GM19463 (cell line): ENCODE data around the gene ISG15.
"Not testable (repeated sequence)": the region's sequence is repeated elsewhere in the genome, so short reads cannot be mapped to it uniquely, and the experiment has no call there.

Source experiments
- ATAC-seq: cut with Tn5 transposase; IDR thresholded peaks from one replicate; pipeline ENCODE4 v1.9.1; 2021; ENCODE audit warnings: mild to moderate bottlenecking, moderate library complexity; ENCODE audit not compliant: unreplicated experiment

Gene ISG15

DNA sequence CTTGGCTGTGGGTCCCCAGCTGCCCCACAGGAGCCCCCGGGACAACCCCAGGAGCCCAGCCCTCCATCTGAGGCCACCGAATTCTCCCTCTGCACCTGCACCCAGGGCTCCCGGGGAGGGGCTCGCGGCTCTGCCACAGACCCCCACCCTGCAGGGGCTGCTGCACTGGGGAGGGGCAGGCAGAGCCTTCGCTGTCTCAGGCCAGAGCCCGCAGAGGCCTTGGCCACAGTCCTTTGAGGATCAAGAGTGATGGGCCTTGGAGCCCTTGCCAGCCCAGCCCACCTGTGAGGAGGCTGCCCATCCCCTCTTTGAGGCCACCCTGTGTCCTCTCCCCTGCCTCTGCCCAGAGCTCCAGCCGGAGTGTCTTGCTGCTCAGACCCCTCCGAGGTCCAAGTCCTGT, 37.9 kb upstream of the ISG15 start:
- ATAC-seq, result no peak

DNA sequence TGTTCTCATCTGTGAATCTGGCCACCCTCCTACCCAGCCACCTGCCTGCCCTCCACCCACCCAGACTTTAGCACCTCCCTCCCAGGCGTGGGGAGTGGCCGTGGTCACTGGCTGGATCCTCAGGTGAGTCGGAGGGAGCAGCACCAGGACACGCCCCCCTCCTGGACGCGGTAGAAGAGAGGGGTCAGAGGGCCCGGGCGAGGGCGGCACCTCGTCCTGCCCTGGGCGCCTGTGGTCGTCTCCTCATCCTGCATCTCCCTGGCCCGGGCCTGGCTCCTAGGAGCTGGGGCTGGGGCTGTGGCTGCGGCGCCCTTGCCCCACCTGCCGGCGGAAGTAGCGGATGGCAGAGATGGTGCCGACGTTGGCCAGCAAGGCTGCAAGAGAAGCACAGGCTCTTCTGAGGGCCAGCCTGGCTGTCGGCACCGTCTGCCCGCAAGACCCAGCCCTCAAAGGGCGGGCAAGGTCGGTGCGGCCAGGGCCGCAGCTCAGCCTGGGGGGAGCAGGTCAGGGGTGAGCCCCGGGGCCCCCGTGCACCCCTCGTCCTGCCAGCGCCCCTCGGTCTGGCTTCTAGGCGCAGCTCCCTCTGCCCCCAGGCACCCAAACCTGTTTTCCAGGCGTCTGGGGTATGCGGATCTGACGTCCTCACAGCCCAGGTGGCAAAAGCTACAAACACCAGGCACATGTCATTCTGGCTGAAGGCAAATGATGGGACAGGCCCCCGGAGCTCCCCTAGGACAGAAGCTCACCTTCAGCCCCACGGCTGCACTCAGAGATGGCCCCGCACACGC, 37.2 kb upstream of the ISG15 start:
- no peak for ATAC-seq

DNA sequence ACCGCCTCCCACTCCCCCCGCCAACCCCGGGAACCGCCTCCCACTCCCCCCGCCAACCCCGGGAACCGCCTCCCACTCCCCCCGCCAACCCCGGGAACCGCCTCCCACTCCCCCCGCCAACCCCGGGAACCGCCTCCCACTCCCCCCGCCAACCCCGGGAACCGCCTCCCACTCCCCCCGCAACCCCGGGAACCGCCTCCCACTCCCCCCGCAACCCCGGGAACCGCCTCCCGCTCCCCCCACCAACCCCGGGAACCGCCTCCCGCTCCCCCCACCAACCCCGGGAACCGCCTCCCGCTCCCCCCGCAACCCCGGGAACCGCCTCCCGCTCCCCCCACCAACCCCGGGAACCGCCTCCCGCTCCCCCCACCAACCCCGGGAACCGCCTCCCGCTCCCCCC, 36.5 kb upstream of the ISG15 start:
- not testable (repeated sequence) for ATAC-seq

- no peak for ATAC-seq
Observed at GRCh38 chr1:978069-978834, 35.0 kb upstream of the ISG15 start.

DNA sequence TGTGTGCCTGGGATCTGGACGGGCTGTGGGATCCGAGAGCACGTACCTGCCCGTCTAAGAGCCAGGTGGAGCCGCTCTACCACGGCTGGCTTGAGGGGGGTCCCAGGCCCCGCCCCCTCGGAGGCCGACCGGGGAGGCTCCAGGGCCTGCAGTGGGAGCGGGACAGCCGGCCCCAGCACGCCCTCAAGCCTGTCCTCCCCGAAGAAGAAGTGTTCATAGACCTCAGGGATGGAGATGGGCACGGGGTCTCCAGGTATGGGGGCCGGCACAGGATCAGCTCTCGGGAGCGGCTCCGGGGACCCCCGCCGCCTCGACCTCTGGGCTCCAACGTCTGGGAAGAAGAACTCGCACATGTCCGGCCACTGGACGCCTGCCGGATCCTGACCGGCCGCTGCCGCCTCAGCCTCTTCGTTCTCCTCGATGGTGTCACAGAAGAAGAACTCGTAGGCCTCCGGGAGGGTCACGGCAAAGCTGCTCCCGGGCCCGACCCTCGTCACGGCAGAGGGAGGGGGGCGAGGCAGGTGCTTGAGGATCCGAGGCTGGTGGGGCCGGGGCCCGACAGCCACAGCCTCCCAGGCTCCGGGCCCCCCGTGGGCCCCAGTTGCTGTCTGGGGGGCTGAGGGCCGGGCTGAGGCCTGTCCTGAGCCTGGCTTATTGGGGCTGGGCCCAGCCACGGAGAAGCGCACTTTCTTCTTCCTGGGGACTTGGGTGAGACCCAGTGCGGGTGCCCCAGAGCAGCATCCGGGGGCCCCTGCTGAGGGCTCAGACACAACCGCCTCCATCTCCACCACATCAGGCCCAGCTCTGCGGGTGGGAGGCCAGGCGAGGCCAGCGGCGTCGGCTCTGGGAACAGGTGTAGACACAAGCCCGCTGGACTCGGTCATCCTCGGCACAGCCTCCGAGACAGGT, 34.2 kb upstream of the ISG15 start:
- no peak for ATAC-seq

GRCh38 chr1:979744-980072, 33.6 kb upstream of the ISG15 start:
- ATAC-seq, result no peak

GRCh38 chr1:980137-980571, 33.1 kb upstream of the ISG15 start:
- no peak for ATAC-seq

DNA sequence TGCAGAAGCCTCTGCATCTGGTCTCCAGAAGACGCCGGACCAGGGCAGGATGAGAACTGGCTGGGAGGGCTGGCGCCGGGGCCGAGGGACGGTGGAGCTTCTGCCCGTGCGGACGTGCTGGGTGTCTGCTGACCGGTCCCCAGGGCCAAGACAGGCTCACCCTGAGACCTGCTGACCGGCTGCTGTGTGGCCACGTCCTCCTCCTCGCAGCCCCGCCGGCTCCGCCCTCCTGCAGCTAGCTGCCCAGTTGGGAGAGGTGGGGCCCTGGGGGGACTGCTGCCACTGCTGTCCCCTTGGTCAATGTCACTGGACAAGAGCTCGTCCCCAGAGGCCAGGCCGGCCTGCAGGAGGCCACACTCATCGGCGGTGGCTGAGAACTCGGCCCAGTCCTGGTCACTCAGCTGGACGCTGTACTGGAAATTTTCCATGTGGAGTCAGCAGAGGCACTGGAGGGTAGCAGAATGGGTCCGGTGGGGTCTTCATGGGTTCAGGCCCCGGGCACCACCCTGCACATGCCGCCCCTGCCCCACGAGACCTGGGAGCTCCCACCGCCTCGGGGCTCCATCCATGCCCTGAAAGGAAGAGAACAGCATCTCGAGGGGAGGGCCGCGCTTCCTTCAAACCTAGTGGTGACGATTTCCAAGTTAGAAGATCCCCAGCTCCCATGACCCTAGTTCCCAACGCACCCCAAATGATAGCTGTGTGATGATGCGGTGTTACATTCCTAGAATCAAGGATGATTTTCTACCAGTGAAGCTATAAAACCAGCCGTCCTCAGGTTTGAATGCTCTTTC, 32.5 kb upstream of the ISG15 start:
- ATAC-seq, result no peak

DNA sequence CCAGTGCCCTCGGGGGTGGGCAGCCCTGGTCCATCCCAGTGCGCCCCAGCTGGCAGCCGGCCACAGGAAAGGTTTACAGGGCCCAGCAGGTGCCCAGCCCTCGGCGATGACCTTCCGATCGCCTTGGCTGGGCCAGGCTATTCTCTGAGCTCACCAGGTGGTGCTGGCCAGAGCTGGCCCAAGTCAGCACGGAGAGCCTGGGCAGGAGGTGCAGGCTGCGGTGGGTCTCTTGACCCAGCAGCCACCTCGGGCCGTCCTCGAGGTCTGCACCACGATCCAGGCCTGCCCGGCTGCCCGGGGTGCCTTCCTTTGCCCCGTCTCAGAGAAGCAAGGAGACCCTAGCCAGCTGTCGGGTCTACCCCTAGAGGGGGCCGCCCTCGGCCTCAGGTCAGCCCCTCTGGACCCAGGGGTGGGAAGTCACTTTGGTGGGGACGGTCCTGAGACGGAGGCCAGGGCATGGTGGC, 31.8 kb upstream of the ISG15 start:
- ATAC-seq, result no peak

DNA sequence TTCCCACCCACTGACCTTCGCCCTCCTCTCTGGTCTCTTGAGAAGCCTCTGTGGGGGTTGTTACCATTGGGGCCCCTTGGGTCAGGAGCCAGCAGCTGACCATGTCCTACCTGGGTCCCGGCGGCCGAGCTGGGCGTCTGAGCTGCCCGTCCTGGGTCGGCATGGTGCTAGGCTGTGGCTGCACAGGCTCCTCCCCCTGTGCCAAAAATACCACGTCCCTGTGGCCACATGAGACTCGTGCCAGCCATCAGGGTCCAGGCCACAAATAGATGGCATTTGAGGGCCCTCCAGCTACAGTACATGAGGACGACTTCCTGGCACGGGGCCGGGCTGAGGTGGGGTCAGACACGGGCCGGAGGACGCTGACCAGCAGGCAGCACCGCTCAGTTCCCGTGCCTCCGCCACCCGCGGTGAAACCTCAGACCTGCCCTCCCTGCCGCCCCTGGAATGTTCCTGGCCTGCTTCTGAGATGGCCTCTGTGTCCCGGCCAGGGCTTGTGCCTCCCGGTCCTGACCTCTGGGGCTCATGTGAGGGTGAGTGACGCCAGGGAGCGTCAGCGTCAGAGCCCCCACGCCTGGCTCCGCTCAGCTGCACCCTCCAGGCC, 31.2 kb upstream of the ISG15 start, which contains the start of gene PERM1:
PERM1 (minus strand) TSS at position 139 of the 604 bp plus-strand sequence. CDS start 1,064 bp downstream, outside the sequence.
- ATAC-seq, result no peak

DNA sequence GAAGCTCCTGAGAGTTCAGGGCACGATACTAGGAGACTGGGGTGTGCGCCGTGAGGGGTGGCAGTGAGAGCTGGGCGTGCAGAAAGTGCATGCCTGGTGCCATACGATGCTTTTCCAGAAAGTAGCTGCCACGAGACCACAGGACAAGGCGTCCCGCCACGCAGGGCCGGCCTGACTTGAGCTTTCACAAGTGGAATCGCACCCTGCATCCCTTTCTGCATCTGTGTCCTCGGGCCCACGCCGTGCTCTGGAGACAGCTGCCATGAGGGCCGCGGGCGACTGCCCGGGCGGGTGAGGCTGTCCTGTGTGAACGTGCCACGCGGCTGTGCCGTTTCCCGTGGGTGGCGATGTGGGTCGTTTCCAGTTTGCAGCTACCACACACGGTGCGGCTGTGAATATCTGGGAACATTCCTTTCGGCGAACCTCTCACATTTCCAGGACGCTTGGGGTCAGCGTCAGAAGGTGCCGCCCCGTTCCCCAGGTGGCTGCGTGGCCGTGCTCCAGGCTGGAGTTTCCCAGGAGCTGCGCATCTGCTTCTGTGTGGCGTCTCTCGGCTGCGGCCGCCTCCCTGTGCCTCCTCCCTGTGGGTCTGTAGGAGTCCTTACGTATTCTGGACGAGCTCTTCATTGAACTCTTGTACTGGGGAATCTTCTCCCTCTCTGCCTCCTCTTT, 30.4 kb upstream of the ISG15 start:
- ATAC-seq, result no peak

DNA sequence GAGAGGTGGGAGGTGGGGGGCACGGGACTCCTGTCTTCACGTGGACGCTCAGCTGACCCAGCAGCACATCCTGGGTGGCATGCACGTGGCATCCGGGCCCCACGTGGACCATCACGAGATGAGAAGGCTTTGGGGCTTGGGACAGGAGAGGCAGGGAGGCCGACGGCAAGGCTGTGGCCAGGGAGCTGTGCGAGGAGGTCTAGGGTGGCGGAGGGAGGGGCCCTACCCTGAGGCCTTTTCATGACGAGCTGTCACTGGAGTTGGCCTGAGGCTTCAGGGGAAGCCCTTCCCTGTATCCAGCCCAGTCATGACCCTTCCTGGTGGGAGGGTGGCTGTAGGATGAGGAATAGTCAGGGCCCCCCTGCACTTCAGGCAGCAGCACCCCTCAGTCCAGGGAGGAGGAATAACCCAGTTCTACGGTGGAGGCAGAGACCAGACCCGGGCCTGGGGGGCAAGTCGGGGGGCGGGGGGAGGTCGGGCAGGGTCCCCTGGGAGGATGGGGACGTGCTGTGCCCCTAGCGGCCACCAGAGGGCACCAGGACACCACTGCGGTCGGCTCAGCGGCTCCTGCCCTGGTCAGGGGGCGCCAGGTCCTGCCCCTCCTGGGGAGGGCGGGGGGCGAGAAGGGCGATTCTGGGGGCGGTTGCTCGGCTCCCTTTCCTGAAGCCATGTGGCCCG, 29.4 kb upstream of the ISG15 start:
- ATAC-seq, result no peak

DNA sequence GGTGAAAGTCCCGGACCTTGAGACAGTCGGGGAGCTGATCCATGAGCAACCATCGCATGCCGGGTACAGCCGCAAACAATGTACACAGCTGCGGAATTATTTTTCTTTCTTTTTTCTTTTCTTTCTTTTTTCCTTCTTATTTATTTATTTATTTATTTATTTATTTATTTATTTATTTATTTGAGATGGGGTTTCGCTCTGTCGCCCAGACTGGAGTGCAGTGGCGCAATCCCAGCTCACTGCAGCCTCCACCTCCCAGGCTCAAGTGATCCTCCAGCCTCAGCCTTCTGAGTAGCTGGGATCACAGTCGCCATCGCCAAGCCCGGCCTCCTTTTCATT, 28.9 kb upstream of the ISG15 start:
- no peak for ATAC-seq

DNA sequence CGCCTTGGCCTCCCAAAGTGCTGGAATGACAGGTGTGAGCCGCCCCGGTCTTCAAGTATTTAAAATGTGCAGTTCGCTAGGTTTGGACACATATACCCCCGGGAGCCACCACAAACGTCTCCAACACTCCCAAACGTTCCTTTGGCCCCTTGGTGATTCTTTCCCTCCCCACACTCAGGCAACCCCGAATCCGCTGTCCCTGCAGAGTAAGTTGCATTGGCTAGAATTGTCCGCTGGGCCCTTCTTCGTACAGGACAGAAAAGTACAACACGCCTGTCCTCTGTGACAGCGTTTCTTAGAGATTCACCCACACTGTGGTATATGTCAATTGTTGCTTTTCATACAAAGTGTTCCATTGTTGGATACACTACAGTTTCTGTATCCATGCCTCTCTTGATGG, 28.2 kb upstream of the ISG15 start:
- no peak for ATAC-seq

- ATAC-seq, result not testable (repeated sequence)
Observed at GRCh38 chr1:988061-988460, 25.2 kb upstream of the ISG15 start.

- ATAC-seq, result not testable (repeated sequence)
Observed at GRCh38 chr1:991275-991674, 22.0 kb upstream of the ISG15 start.

DNA sequence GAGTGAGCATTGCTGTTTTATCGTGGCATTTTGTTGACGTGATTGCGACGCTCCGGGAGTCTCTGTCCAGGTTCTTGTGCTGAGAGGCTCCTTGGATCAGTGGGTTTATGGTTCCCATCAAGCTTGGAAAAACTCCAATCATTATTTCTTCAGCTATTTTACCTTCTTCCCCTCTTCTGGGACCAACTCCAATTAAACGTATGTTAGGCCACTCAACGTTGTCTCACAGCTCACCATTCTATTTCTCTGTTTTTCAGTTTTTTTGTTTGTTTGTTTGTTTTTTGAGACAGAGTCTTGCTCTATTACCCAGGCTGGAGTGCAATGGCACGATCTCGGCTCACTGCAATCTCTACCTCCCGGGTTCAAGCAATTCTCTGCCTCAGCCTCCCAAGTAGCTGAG, 21.4 kb upstream of the ISG15 start:
- no peak for ATAC-seq

- ATAC-seq, result no peak
Observed at GRCh38 chr1:992362-992761, 20.9 kb upstream of the ISG15 start.
